Progenitor cell of endocrine pancreas (in vitro differentiated cells): ENCODE measurements around the gene STK35. TPM values are rescaled to one million over a fixed set of nuclear protein-coding genes. Genes with fewer than 3 reads are reported as not detected.
A peak's percentile ranks its signal among the peaks of the same experiment; 100 is the strongest.

ENCODE experiments used
- DNase-seq: peaks from one replicate; pipeline ENCODE4 v3.0.0; 2021; ENCODE audit warnings: low spot score; ENCODE audit not compliant: unreplicated experiment
- H3K27ac Mint-ChIP-seq: 2 replicates; pipeline ENCODE4 v1.8.0; 2021; ENCODE audit warnings: mild to moderate bottlenecking, moderate library complexity, mixed read lengths
- H3K27me3 Mint-ChIP-seq: 2 replicates; pipeline ENCODE4 v1.8.0; 2021; ENCODE audit warnings: mixed read lengths
- H3K36me3 Mint-ChIP-seq: 2 replicates; pipeline ENCODE4 v1.8.0; 2022; ENCODE audit warnings: mixed read lengths; ENCODE audit not compliant: insufficient read depth
- H3K4me1 Mint-ChIP-seq: 2 replicates; pipeline ENCODE4 v1.8.0; 2021; ENCODE audit warnings: low read depth, mixed read lengths
- H3K4me3 Mint-ChIP-seq: 2 replicates; pipeline ENCODE4 v1.8.0; 2021; ENCODE audit warnings: low read depth, mild to moderate bottlenecking, moderate library complexity, mixed read lengths
- H3K9me3 Mint-ChIP-seq: 2 replicates; pipeline ENCODE4 v1.8.0; 2021; ENCODE audit warnings: low read depth, mixed read lengths
- total RNA-seq: library from RNA; stranded (reverse); gene quantifications from 2 replicates; pipeline ENCODE4 v1.2.1, GENCODE V29; 2021
- TF ChIP-seq, protein P1 (sequence below): fragments of 200-600 bp; sonication (generic); IDR thresholded peaks from one replicate; pipeline ENCODE4 v1.5.0; 2021; ENCODE audit warnings: antibody characterized with exemption, mild to moderate bottlenecking; ENCODE audit not compliant: unreplicated experiment

The STK35 gene
- total RNA-seq, 1 donor from 2014 or later: 41.9 TPM

DNA sequence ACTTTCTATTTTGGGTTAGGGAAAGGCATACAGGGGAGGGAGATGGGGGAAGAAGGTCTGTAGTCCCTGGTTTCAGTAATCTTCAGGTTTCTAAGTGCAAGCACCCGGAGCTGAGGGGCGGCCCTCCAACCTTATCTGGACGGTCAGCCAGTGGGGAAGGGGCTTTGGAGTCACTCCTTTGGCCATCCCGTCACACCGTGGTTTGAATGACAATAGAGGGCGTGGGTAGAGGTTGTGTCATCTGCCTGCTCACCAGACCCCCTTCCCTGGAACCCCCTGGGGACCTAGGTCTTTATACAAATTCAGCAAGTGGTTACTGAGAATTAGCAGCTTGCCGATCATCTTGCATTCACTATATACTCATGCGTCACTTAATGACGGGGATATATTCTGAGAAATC lies 29.1 kb downstream of the STK35 start:
- Mint-ChIP-seq H3K27ac (peak overlapping the region; percentile 56), H3K9me3 (no peaks in the 10 kb centered on the region), H3K36me3 (peaks cover 1% of the 10 kb centered on the region), H3K4me1 (peaks cover 22% of the 10 kb centered on the region), H3K27me3 (no peaks in the 10 kb centered on the region), H3K4me3 (no peak overlapping the region)
- TF ChIP-seq, protein P1, sequence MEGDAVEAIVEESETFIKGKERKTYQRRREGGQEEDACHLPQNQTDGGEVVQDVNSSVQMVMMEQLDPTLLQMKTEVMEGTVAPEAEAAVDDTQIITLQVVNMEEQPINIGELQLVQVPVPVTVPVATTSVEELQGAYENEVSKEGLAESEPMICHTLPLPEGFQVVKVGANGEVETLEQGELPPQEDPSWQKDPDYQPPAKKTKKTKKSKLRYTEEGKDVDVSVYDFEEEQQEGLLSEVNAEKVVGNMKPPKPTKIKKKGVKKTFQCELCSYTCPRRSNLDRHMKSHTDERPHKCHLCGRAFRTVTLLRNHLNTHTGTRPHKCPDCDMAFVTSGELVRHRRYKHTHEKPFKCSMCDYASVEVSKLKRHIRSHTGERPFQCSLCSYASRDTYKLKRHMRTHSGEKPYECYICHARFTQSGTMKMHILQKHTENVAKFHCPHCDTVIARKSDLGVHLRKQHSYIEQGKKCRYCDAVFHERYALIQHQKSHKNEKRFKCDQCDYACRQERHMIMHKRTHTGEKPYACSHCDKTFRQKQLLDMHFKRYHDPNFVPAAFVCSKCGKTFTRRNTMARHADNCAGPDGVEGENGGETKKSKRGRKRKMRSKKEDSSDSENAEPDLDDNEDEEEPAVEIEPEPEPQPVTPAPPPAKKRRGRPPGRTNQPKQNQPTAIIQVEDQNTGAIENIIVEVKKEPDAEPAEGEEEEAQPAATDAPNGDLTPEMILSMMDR: no peak
- DNase-seq: no peak

DNA sequence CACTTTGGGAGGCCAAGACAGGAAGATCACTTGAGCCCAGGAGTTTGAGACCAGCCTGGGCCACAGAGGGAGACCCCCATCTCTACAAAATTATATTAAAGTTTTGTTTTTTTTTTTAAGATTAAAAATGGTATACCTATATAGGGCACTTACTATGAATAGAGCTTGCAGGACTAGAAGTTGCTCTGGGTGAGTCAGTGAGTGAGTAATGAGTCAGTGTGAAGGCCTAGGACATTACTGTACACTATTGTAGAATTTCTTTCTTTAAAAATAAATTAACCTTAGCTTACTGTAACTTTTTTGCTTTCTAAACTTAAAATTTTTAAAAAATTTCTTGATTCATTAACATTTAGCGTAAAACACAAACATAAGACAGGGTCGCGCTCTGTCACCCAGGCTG lies 29.7 kb downstream of the STK35 start:
- H3K4me1 Mint-ChIP-seq: peaks cover 22% of the 10 kb centered on the region
- no peak for DNase-seq

DNA sequence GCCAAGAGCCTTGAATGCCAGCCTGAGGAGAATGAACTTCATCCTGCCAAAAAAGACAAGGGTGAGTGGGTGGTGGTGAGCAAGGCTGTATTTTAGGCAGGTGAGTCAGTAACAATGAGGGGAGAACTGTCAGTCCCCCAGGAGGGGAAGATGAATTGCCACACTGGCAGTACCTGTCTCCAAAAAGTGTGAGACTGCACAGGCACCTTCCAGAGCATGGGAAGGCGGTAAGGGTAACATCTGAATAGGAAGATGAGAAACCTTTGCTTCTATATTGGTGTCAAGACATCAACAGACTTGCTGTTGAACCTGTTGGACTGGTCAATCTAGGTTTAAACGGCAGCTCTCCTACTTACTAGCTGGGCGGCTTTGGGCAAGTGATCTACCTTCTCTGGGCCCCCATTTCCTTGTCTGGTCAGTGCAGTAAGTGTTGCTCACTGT lies 30.9 kb downstream of the STK35 start:
- no peak for DNase-seq
- Mint-ChIP-seq H3K4me3 (no peak overlapping the region), H3K36me3 (peaks cover 3% of the 10 kb centered on the region), H3K4me1 (peaks cover 20% of the 10 kb centered on the region), H3K27me3 (no peaks in the 10 kb centered on the region), H3K9me3 (no peaks in the 10 kb centered on the region), H3K27ac (no peak overlapping the region)
- TF ChIP-seq, protein P1: no peak

More for the DNA sequence above, 29.7 kb downstream of the STK35 start:
- no peaks in the 10 kb centered on the region for H3K27me3 Mint-ChIP-seq
- TF ChIP-seq, protein P1: no peak
- peaks cover 1% of the 10 kb centered on the region for H3K36me3 Mint-ChIP-seq
- H3K4me3 Mint-ChIP-seq: no peak overlapping the region
- no peak overlapping the region for H3K27ac Mint-ChIP-seq
- H3K9me3 Mint-ChIP-seq: no peaks in the 10 kb centered on the region

DNA sequence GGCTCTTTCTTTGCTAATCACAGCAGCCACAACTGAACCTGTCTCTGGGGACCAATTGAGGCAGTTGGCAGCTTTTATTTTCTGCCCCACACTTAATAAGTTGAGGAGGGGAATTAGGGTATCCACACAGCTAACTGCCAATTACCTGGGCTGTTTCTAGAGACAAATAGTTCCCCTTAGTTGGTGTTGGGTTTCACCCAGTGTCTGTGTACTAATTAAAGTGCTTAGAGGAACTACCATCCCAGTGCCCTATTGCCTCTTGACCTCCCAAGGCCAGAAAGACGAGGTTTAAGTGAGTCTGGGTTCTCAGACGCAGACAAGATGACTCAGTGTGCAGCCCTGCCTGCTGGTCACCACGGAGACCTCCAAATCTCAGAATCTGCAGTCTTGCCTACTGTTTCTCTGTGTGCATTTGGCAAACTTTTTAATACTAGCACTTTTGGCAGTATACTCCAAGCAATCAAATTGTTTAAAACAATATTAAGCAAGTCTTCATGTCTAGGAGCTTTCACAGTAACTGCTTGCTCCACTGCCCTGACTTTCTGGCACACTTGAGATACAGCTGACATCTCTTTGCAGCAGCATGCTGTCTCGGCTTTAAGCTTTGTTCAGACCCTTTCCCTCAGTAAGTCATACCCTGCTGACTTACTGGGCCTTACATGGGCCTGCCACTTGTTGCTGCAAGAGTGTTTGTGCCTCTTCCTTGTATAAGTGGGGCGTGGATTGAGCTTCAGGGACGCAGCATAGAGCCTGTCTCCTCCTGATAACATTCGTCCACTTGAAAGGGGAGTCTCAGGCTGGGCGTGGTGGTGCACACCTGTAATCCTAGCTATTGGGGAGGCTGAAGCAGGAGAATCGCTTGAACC lies 31.9 kb downstream of the STK35 start:
- Mint-ChIP-seq H3K27me3 (no peaks in the 10 kb centered on the region), H3K4me3 (no peak overlapping the region), H3K36me3 (peaks cover 3% of the 10 kb centered on the region), H3K4me1 (peaks cover 20% of the 10 kb centered on the region), H3K9me3 (no peaks in the 10 kb centered on the region), H3K27ac (no peak overlapping the region)
- no peak for DNase-seq
- TF ChIP-seq, protein P1: no peak

DNA sequence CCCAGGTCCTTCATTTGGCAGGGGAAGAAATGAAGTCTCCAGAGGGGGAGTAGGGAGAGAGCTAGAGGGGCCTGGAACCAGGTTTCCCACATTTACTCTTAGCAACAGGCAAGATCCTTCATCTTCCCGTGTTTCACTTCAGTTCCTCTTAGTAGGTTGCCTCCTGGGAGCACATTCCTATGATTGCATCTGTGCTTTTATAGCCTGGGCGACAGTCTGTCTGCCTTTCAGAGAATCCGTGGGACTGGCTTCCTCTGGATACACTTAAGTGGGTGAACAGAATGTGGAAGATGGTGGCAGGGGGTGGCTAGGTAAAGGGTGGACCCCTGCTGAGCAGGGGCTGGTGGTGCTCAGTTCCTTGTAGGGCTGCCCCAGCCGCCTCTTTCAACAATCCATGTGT lies 33.4 kb downstream of the STK35 start:
- Mint-ChIP-seq H3K27ac (no peak overlapping the region), H3K27me3 (no peaks in the 10 kb centered on the region), H3K4me1 (peaks cover 14% of the 10 kb centered on the region), H3K36me3 (peaks cover 3% of the 10 kb centered on the region), H3K9me3 (no peaks in the 10 kb centered on the region), H3K4me3 (no peak overlapping the region)
- DNase-seq: no peak
- TF ChIP-seq, protein P1: no peak
